ENCODE data around the gene INTS3.

The INTS3 gene

DNA sequence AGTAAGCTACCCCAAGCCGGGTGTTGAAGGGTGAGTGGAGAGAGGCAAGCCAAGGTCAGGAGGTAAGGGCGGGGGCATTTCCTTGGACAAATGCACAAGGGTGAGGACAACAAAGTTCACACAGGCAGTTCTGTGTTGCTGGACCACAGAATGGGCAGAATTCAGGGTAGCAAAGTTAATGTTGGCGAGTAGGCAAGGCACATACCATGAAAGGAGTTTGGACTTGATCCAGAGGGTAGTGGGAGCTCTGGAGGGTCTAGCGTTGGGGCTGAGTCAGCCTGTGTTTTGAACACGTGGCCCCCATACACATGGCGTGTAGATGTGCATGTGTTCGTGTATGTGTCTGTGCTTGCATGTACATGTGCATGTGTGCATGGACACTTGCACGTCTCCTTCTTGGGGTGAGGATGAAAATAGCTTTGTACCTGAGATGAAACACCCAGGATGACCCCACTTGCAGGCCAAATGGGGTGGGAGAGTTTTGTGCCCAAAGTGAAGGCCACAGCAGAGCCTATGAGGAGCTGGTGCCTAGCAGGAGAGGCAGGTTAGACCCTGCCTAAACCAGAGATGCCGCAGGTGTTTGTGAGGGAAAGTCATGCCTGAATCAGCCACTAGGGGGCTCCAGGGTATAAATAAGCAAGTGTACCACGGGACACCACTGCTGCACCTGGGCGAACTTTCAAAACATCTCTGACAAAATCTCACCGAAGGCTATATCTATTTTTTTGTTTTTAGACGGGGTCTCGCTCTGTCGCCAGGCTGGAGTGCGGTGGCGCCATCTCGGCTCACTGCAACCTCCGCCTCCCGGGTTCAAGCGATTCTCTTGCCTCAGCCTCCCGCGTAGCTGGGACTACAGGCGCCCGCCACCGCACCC, 69.2 kb downstream of the INTS3 start:
- DNase-seq = peak; percentile 64 to 87 (median 74)

DNA sequence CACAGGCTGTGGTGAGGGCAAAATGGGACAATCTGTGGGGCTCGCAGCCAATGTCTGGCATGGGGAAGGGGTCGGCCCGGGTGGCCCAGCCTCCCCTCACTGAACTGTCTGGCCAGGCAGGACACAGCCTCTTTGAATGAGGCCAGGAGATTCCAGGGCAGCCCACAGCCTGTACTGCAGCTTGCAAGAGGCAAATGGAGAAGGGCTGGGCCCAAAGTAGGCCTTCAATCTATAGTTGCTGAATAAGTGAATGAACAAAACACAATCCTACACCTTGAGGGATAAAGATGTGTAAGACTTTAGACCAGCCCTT, 70.6 kb downstream of the INTS3 start:
- no peak for DNase-seq

DNA sequence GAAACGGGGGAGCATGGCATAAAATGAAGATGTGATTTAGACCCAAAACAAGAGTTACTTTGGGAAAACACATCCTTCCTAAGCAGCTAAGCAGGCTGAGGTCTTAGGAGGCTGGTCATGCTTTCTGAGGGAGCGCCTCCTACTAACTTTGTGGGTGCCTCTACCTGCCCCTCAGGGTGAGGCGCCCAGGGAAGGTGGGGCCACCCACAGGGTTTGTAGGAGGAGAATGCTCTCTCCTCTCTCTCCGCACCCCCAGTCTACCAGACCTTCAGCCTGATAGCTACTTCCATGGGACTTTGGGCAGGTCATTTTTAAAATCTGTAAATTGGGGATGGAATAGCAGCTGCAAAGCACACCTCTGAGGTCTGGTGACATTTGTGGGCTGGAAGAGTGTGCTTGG, 71.2 kb downstream of the INTS3 start:
- no peak for DNase-seq

DNA sequence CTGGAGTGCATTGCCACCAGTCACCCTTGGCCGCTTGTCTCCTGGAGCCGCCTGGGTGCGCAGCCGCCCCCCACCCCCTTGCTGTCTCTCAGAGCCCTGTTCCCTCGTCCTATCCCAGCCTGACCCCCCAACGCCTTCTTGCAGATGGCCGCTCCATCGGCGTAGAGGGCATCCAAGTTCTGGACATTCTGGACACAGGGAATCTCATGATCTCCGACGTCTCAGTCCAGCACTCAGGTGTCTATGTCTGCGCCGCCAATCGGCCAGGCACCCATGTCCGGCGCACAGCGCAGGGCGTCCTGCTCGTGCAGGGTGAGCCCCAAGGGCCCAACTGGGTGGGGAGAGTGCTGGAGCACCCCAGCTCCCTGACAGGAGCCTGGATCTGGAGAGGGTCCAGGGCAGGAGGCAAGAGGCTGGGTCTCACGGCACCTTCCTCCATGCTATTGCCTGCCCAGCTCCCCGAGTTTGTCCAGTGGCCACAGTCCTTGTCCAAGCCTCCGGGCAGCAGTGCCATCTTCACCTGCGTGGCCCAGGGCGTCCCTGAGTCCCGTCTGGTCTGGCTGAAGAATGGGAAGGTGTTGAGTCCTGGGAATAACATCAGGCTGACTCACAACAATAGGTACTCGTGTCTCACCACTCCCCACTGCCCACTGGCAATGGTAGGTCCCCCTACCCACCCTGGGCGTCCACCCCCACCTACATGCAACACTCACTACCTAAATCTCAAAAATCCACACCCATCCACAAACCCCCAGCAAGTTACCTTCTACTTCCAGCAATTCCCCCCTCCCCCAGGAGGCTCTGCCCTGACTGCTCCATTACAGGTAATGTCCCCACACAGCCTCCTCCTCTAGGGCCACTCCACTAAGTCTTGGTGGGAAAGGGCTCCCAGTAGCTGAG, 72.0 kb downstream of the INTS3 start:
- no peak for DNase-seq

DNA sequence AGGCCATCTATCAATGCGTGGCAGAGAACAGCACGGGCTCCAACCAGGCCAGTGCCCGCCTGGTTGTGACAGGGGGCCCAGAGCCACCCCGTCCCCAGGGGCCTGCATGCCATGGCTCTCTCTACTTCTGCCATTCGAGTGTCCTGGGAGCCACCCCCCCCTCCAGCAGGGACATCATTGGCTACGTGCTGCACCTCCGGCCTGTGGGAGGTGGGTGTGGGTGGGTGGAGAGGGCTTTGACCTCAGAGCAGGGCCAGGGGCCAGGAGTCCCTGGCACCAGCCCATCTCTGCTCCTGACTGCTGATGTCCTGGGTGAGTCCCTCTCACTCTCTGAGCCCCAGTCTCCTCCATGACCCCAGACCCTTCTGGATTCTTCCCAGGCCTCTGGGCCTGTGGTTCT, 72.7 kb downstream of the INTS3 start:
- DNase-seq = no peak

DNA sequence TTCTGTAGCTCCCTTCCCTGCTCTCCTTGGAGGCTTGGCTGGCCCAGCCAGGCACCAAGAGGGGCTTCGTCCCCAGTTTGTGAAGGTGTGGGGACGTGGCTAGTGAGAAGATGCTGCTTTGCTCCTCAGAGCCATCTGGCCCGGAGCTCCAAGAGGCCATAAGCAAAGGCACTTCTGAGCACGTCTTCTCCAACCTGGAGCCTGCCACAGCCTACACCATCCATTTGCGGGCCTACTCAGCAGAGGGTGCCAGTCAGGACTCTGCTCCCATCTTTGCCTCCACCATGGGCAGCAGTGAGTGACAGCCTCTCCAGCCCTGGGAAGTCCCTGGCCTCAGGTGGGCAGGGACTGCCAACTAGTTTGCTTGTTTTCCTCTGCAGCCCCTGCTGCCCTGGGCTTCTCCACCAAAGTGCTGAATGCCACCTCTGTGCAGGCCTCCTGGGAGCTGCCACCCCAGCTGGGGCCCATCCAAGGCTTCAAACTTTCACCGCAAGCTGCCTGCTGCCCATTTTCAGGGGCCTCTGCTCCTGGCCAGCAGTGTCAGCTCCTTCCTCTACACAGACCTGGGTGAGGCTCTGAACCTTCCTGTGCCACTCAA, 73.3 kb downstream of the INTS3 start:
- DNase-seq = no peak

DNA sequence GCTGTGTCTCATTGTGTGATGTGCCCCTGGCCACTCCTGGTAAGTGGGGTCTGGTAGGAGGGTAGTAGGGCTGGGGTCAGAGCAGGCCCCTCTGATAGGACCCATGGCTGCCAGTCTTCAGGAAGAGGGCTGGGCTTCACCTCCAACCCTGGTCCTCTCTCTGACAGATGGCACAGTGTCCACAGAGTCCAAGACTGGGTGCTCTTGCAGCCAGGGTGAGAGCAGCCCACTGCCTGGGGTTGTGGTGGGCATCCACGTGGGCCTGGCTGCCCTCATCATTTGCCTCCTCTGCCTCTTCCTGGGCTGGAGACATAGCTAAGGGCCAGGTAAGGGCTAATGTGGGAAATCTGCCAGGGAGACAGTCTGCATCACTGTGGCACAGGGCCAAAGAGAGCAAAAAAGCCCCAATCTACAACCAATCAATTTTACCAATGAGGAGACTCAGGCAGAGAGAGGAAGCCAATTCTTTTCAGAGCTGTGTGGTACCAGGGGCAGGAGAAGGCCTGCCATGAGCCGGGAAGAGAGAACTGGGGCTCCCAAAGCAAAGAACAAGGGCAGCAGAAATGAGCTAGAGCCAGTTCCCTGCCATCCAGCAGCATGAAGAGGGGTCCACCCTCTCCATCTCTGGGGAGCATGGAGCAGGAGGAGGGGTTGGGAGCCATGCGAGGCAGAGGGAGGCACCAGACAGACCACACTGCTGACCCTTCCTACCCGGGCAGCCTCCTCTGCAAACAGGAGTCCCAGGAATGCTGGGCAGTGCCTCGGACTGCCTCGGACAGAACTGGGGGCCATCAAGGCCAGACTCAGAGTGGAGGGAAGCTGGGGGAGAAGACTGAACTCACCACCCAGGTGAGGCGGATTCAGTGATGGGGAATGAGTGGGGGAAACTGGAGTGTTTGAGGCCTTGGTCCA, 74.2 kb downstream of the INTS3 start:
- no peak for DNase-seq

DNA sequence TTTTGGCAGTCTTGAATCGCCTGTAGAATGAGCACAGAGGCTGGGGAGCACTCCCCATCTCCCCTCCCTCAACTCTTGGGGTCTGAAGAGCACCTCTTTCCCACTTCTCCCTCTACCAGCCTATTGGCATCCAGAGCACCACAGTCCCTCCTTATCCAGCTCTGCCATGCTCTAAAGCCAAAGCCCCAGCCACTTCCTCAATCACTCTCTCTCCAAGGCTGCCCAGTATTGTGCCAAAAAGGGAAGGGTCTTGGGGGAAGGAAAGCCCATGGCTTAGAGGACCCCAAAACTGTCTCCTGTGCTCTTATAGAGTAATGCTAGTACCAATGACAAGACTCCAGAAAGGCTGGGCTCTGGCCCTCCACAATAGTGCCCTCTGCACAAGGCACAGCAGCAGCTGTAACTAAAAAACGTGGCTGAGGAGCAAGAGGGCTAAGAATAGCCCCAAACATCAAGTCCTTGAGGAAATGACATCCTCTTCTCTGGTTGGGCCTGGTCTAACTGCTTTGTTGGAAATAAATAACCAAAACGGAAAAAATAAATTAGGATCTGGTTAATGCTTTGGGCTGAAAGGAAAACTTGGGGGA, 75.7 kb downstream of the INTS3 start:
- no peak for DNase-seq

DNA sequence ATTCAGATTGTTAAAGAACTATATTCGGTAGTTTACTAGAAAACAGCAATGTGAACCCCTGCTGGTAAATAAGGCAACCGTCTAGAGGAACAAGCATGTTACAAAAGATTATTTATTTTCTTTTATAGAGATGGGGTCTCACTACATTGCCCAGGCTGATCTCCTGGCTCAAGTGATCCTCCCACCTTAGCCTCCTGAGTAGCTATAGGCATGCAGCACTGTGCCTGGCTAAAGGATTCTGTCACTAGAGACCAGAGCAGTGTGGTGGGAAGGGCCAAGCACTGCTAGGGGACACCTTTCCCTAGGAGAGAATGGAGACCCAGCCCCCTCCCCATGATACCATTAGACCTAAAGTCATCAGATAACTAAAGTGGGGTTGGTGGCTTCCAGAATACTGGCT, 76.3 kb downstream of the INTS3 start:
- DNase-seq = no peak

DNA sequence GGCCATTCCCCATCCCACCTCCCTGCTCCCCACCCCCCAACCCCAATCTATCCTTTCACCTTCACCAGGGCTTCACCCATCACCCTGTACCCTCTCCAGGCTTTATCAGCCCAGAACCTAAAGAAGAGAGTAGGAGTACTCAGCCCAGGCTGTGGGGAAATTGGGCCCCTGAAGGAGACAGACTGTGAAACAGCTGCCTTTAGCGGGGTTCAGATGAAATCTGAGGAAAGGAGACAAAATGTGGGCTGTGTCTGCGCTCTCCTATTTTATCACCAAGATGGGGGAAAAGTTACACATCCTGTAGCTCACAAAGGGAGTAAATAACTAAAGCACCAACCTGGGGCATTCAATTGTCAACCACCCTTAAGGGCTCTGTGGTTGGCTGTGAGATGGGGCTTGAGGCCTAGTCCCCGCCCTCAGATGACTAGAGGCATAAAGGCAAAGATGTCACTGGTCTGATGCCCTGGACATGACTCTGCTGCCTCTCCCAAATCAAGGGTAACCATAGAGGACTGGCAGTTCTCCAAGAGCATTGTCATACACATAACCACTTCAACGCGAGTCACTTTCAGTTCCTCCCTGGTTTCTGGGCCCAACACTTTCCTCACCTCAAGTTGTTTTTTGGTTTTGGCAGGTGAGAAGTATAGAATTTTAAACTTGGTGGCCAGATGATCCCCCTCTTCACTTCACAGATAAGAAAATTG, 77.3 kb downstream of the INTS3 start:
- peak in 5 of 6 experiments; percentile 19 to 58 (median 43) for DNase-seq

DNA sequence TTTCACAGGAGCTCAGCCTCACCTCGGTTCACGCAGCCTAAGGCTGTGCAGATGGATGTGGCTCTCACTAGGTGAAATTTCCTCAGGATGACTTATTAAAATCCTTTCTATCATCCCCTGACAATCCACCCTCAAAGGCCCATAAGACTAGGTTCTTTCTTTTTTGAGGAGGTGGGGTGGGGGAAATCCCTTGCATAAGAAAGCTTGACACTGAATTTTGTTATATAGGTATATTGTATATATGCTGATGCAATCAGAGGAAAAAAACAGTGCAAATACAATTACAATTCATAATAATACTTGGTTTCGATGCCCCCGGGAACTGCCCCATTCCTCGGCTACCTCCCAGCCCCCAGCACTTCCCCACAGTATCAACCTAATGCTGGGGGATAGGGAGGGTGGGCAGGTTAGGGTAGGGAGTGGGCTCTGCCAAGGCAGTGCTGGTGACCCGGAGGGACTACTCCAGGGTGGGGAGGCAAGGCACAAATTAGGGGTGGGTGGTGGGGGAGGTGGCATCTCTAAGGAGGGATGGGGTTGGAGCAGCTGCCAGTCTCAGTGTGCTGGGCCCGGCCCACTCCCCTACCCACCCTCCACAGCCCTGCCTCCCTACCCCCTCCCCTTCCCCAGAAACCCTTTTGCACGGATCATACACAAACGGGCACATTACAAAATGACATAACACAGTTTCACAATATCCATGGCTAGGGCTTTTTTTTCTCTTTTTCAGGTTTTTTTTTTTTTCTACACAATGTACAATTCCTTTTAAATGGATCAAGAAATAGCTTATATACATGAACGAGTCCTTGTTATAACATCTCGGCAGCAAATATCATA, 78.3 kb downstream of the INTS3 start:
- no peak for DNase-seq

DNA sequence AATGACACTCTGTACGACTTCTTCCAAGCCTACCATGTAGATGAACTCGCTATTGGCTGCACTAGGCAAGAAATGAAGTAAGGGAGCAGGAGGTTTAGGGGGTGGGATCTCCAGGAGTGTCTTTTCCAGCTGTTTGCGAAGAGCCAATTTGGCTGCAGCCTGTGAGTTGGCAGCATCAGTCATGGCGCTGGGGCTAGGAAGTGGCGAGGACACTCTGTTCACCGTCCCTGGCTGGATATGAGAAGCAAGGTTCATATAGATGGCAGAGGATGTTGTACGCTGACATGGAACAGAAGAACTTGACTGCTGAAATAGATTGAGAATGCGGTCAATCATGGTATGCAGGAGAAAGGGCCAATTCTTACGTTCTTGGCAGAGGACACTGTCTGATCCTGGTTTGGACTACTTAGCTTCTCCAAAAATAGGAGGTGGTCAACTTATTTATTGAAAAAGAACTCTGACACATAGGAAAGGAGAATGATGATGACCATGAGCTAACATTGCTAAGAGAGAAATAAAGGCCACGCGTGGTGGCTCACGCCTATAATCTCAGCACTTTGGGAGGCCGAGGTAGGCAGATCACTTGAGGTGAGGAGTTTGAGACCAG, 88.5 kb downstream of the INTS3 start:
- no peak for DNase-seq

DNA sequence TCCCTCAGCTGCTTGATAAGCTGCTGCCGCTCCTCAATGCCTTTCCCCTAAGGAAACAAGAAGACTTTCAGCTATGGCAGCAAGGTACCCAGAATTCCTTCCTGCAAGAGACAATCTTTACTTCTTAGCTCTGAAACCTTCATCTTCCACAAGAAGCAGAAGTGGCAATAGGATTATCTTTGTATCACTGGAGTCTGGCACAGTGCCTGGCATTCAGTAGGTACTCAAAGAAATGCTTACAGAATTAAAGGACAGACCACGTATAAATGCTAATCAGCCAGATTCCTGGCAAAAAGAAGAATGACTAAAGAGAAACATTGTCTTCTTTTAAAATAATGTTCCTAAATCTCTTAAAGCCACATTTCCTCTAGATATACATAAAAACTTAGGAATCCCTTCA, 91.0 kb downstream of the INTS3 start:
- DNase-seq = no peak
